Type B pancreatic cell (in vitro differentiated cells): ENCODE data around the gene IPO5. TPM values are rescaled to one million over a fixed set of nuclear protein-coding genes. Genes with fewer than 3 reads are reported as not detected.

Source experiments
- DNase-seq: peaks from one replicate; pipeline ENCODE4 v3.0.0; 2021; ENCODE audit warnings: mixed read lengths; ENCODE audit not compliant: unreplicated experiment; ENCODE audit errors: extremely low spot score
- H3K27ac Mint-ChIP-seq: 2 replicates; pipeline ENCODE4 v1.8.0; 2021; ENCODE audit warnings: mild to moderate bottlenecking, mixed read lengths
- H3K27me3 Mint-ChIP-seq: 2 replicates; pipeline ENCODE4 v1.8.0; 2021; ENCODE audit warnings: mixed read lengths
- H3K36me3 Mint-ChIP-seq: 2 replicates; pipeline ENCODE4 v1.8.0; 2021; ENCODE audit warnings: mixed read lengths
- H3K4me1 Mint-ChIP-seq: one replicate; pipeline ENCODE4 v1.8.0; 2021; ENCODE audit warnings: mixed read lengths; ENCODE audit not compliant: unreplicated experiment
- H3K4me3 Mint-ChIP-seq: 2 replicates; pipeline ENCODE4 v1.8.0; 2021; ENCODE audit warnings: mild to moderate bottlenecking, mixed read lengths
- H3K9me3 Mint-ChIP-seq: 2 replicates; pipeline ENCODE4 v1.8.0; 2021; ENCODE audit warnings: mixed read lengths
- total RNA-seq: library from RNA; stranded (reverse); gene quantifications from 2 replicates; pipeline ENCODE4 v1.2.1, GENCODE V29; 2021; ENCODE audit warnings: low replicate concordance
- TF ChIP-seq, protein P1 (sequence below): fragments of 200-600 bp; sonication (generic); conservative IDR thresholded peaks from 2 replicates; pipeline ENCODE4 v1.5.0; 2021; ENCODE audit warnings: antibody characterized with exemption, mild to moderate bottlenecking

IPO5 gene
- total RNA-seq, 1 donor from 2014 or later, result 202 TPM

DNA sequence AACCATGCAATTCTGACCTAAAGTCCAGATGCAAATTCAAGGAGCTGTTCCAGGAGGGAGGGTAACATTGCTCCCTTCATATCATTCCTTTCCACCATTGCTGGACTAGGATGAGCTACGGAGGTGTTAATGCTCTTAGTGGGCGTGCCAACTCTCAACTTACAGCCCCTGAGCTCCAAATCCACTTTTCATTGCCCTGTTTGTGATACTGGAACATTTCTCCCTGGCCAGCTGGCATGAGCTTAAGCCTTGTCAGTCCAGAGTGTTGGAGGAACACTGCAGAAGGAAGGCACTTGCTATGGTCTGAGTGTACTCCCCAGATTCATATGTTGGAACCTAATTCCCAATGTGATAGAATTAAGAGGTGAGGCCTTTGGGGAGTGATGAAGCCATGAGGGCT, 119.0 kb downstream of the IPO5 start:
- TF ChIP-seq, protein P1, sequence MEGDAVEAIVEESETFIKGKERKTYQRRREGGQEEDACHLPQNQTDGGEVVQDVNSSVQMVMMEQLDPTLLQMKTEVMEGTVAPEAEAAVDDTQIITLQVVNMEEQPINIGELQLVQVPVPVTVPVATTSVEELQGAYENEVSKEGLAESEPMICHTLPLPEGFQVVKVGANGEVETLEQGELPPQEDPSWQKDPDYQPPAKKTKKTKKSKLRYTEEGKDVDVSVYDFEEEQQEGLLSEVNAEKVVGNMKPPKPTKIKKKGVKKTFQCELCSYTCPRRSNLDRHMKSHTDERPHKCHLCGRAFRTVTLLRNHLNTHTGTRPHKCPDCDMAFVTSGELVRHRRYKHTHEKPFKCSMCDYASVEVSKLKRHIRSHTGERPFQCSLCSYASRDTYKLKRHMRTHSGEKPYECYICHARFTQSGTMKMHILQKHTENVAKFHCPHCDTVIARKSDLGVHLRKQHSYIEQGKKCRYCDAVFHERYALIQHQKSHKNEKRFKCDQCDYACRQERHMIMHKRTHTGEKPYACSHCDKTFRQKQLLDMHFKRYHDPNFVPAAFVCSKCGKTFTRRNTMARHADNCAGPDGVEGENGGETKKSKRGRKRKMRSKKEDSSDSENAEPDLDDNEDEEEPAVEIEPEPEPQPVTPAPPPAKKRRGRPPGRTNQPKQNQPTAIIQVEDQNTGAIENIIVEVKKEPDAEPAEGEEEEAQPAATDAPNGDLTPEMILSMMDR, result no peak
- H3K4me3 Mint-ChIP-seq, result no peak overlapping the region
- DNase-seq, result no peak

More for the DNA sequence above, 119.0 kb downstream of the IPO5 start:
- Mint-ChIP-seq H3K9me3 (peaks cover 3% of the 10 kb centered on the region), H3K27ac (no peak overlapping the region), H3K36me3 (no peaks in the 10 kb centered on the region), H3K27me3 (no peaks in the 10 kb centered on the region), H3K4me1 (peaks cover 5% of the 10 kb centered on the region)

Other genes starting within 250 kb of the IPO5 start
- 195 and 301 TPM in 2 replicates for gene FARP1, start 189.4 kb downstream of the IPO5 start, total RNA-seq
- gene RNF113B, start 223.6 kb downstream of the IPO5 start, total RNA-seq, result not detected in 2 replicates